Neural progenitor cell (in vitro differentiated cells): Measurements from ENCODE around the gene SCART1.

ENCODE experiments used
- CTCF ChIP-seq: fragments of 200-600 bp; sonication (generic); IDR thresholded peaks from 2 replicates; pipeline ENCODE4 v1.5.1; 2017; ENCODE audit warnings: antibody characterized with exemption, mild to moderate bottlenecking
- EZH2phosphoT487 ChIP-seq: fragments of 200-600 bp; sonication (generic); IDR thresholded peaks from 2 replicates; pipeline ENCODE4 v1.6.1; 2017; ENCODE audit warnings: antibody characterized with exemption

DNA sequence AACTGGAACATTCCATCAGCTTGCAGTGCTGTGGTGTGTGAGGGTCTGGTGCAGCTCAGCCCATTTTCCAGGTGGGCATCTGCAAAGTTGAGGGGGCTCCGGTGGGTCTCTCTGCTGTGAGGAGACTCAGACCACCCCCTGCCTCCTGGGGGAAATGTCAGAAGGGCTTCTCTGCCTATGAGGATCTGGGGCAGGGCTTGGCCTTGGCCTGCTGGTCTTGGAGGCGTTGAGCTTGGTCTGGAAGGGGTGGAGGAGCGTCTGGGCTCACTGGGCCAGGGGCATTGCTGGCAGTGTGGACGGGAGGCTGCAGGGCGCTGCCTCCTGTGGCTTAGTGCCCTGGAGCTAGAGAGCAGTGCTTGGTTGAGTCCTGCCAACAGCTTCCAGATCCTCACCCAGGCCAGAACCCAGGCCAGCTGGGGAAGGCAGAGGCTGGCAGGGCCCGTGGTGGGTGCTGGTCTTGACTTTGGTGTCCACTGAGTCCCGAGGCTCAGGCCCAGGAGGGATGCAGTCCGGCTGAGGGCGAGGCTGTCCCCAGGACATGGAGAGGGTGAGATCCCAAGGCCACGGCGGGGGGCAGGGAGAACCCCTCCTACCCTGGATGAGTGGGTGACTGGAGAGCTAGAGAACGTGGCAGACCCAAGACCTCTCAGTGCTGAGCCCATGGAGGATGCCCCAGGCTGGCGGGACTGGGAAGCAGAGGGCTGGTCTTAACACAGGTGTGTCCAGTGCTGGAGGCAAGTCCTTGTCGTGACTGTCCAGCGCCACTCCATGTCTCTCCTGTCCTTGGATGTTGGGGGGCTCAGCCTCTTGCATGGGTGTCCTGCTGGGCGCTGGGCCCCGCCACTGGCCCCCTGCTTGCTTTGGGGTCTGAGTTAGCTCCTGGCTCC is 32.2 kb upstream of the SCART1 start:
- no peak for TF ChIP-seq CTCF
- no peak for TF ChIP-seq EZH2phosphoT487
